ENCODE measurements around the gene SCAMP2. TPM values are rescaled to one million over a fixed set of nuclear protein-coding genes. Genes with fewer than 3 reads are reported as not detected.

Gene SCAMP2
- polyA plus RNA-seq, 1 experiment: 116 TPM

- CTCF ChIA-PET: no interaction called here
- H3K4me3 ChIP-seq (ENCODE audit: low read depth, low read length): no peak overlapping the region
- H3K27ac ChIP-seq (ENCODE audit: low read depth, low read length): no peak overlapping the region
- no peaks in the 10 kb centered on the region for H3K27me3 ChIP-seq (ENCODE audit: control insufficient read depth, insufficient read depth, low read length)
- no peaks in the 10 kb centered on the region; the same call in 1 of the 2 replicates for H3K9me3 ChIP-seq (ENCODE audit: control insufficient read depth, insufficient read depth, low read length)
- POLR2A ChIA-PET: no interaction called here
- DNase-seq (ENCODE audit: low read depth, low spot score): no peak
- TF ChIP-seq, protein P1, sequence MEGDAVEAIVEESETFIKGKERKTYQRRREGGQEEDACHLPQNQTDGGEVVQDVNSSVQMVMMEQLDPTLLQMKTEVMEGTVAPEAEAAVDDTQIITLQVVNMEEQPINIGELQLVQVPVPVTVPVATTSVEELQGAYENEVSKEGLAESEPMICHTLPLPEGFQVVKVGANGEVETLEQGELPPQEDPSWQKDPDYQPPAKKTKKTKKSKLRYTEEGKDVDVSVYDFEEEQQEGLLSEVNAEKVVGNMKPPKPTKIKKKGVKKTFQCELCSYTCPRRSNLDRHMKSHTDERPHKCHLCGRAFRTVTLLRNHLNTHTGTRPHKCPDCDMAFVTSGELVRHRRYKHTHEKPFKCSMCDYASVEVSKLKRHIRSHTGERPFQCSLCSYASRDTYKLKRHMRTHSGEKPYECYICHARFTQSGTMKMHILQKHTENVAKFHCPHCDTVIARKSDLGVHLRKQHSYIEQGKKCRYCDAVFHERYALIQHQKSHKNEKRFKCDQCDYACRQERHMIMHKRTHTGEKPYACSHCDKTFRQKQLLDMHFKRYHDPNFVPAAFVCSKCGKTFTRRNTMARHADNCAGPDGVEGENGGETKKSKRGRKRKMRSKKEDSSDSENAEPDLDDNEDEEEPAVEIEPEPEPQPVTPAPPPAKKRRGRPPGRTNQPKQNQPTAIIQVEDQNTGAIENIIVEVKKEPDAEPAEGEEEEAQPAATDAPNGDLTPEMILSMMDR (IDR thresholded peaks at IDR 0.05; ENCODE audit: low read depth, low read length): no peak
Measured at GRCh38 chr15:74908635-74909034, 35.5 kb upstream of the SCAMP2 start.

DNA sequence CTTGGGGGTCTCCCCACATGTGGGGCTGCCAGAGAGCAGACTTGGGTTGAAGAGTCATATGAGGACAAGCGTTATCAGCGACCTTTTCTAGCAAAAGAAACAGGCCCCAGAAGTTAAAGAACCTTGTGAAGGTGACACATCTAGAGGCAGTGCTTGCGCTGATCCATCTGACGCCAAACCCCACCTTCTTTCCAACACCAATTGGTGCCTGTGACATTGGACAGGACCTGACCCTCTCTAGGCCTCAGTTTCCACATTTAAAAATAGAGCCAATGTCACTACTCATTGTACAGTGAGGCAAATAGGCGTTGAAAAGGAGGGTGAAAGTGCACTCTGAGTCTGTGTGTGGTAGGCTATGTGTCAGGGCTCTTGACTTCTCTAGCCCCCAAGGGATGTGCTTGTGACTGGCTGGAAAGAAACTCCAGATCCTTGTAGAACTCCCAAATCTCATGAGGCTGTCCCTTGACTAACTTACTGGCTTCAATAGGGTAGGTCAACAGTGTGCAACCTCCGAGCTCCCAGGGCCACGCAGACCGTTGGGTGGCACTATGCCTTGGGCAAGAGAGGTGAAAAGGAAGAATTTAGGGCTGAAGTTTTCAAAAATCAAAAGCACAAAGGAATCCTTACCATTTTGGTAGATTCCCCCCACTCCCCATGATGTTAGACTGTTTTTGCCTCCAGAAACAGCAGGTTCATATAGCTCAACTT, 34.2 kb upstream of the SCAMP2 start:
- POLR2A ChIA-PET: interaction anchor here (0.8 to 1.4 kb wide), 4 partner anchors 9 to 31 kb away, joined by 3 to 7 read pairs (median 5); partner anchors contain the start of genes COX5A and MPI
- Histone ChIP-seq H3K9me3 (ENCODE audit: control insufficient read depth, insufficient read depth, low read length) (no peaks in the 10 kb centered on the region; the same call in 1 of the 2 replicates), H3K4me3 (ENCODE audit: low read depth, low read length) (peak overlapping the region; percentile 81), H3K27me3 (ENCODE audit: control insufficient read depth, insufficient read depth, low read length) (no peaks in the 10 kb centered on the region), H3K27ac (ENCODE audit: low read depth, low read length) (peak overlapping the region; percentile 31)
- CTCF ChIA-PET: interaction anchor here (2.5 kb wide), 1 partner anchor 43 kb away, joined by 10 read pairs; no protein-coding TSS in a partner anchor
- TF ChIP-seq, protein P1 (IDR thresholded peaks at IDR 0.05; ENCODE audit: low read depth, low read length): no peak
- no peak for DNase-seq (ENCODE audit: low read depth, low spot score)

DNA sequence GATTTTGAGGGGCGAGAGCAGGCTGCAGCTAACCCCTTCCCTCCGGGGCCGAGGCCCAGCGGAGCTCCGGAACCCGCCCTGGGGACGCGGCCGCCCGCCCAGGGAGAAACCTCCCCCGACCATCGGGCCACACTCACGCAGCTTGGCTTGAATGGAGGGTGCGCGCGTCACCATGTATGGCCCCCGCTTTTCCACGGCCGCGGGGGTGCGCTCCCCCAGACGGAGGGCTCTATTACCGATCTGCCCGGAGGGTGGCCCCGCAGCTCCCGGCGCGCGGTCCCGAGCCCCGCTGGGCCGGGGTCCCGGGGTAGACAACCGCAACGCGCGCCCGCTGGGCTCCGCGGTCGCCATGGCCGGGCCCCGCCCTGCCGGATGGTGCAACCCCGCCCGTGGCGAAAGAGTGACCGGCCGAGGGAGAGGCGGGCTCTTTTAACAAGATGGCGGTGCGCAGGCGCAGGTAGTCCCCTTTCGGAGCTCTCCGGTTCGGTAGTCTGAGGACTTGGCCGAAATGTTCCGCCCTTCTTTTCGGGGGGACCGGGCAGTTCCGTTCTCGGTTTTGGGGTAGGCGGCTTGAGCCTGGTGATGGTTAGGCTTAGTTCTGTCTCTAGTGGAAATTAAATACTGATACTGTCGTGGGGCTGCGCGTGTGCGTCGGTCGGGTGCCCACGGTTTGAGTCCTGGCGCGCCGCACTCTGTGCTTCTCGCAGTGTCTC, 33.4 kb upstream of the SCAMP2 start, which contains the start of gene FAM219B:
Gene FAM219B, minus strand, starts transcription at position 402 of the 713 bp plus-strand sequence. Its CDS starts 51 bp downstream, at position 351.
- Histone ChIP-seq H3K27ac (ENCODE audit: low read depth, low read length) (peak within 1 kb of the TSS; percentile 81), H3K27me3 (ENCODE audit: control insufficient read depth, insufficient read depth, low read length) (no peaks in the 10 kb centered on the region), H3K9me3 (ENCODE audit: control insufficient read depth, insufficient read depth, low read length) (no peaks in the 10 kb centered on the region; the same call in 1 of the 2 replicates), H3K4me3 (ENCODE audit: low read depth, low read length) (peak within 1 kb of the TSS; percentile 81)
- CTCF ChIA-PET: interaction anchor here (2.5 kb wide), 1 partner anchor 44 kb away, joined by 10 read pairs; no protein-coding TSS in a partner anchor
- TF ChIP-seq, protein P1 (IDR thresholded peaks at IDR 0.05; ENCODE audit: low read depth, low read length): no peak
- DNase-seq (ENCODE audit: low read depth, low spot score): peak; percentile 60
- POLR2A ChIA-PET: interaction anchor here (0.7 to 1.4 kb wide), 5 partner anchors 9 to 31 kb away, joined by 3 to 7 read pairs (median 5); partner anchors contain the start of genes COX5A and MPI

GRCh38 chr15:74906067-74906449, 32.9 kb upstream of the SCAMP2 start:
- TF ChIP-seq, protein P1 (IDR thresholded peaks at IDR 0.05; ENCODE audit: low read depth, low read length): no peak
- Histone ChIP-seq H3K27ac (ENCODE audit: low read depth, low read length) (peak overlapping the region; percentile 81), H3K27me3 (ENCODE audit: control insufficient read depth, insufficient read depth, low read length) (no peaks in the 10 kb centered on the region), H3K9me3 (ENCODE audit: control insufficient read depth, insufficient read depth, low read length) (no peaks in the 10 kb centered on the region; the same call in 1 of the 2 replicates), H3K4me3 (ENCODE audit: low read depth, low read length) (peak overlapping the region; percentile 81)
- ChIA-PET CTCF (interaction anchor here (2.5 kb wide), 1 partner anchor 45 kb away, joined by 10 read pairs; no protein-coding TSS in a partner anchor), POLR2A (interaction anchor here (0.7 to 1.4 kb wide), 3 partner anchors 8 to 17 kb away, joined by 3 to 7 read pairs (median 5); partner anchors contain the start of gene MPI)
- no peak for DNase-seq (ENCODE audit: low read depth, low spot score)

All from AG04450 (cell line).